ENCODE measurements around the gene WTIP.
"Not testable (repeated sequence)": the region's sequence is repeated elsewhere in the genome, so short reads cannot be mapped to it uniquely, and the experiment has no call there.

Gene WTIP

DNA sequence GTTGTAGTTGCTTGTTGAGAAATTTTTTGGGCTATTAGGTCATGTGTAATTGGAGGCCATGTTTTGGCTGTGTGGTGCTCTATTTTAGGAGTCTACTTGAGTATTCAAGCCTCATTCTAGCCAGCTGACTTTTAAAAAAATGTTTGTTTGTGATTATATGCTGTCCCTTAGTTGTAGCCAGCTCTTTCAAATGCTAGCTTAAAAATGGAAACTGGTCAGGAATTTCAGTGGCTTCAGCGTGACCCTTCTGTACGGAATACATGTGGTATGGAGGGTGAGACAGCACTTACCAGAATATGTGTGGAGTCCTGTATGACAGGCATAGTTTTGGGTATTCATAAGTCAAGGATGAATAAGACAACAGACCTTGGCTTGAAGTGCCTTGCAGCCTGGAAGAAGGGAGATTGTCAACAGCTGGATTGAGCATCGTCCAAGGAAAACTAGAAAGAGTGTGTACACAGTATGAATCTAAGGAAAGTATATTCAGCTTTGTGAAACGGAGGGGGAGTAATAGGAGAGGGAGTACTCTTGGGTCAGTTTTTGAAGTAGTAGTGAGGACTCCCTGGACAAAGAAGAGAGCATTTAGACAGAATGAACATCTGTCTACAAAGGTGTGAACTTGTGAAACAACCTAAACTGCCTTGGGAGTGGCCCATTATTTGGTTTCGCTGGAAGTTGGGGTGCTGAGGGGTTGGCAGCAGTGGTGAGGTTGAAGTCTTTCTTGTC is 20.0 kb upstream of the WTIP start:
- H3K27me3 ChIP-seq (ENCODE audit: control insufficient read depth in 1 of 2, insufficient read depth in 2 of 2, low read length in 2 of 2): no peaks in the 10 kb centered on the region
- no peaks in the 10 kb centered on the region for H3K4me1 ChIP-seq (ENCODE audit: insufficient read depth, low read length)
- no peak overlapping the region for H3K9ac ChIP-seq (ENCODE audit: low read length)
- H3K9me3 ChIP-seq (ENCODE audit: low read length): no peaks in the 10 kb centered on the region
- H3K4me3 ChIP-seq (ENCODE audit: low read depth in 1 of 2, low read length in 2 of 2): no peak overlapping the region
- no peak overlapping the region for H3K27ac ChIP-seq (ENCODE audit: low read depth, low read length)
- H3K36me3 ChIP-seq (ENCODE audit: insufficient read depth, low read length): peaks cover 74% of the 10 kb centered on the region

DNA sequence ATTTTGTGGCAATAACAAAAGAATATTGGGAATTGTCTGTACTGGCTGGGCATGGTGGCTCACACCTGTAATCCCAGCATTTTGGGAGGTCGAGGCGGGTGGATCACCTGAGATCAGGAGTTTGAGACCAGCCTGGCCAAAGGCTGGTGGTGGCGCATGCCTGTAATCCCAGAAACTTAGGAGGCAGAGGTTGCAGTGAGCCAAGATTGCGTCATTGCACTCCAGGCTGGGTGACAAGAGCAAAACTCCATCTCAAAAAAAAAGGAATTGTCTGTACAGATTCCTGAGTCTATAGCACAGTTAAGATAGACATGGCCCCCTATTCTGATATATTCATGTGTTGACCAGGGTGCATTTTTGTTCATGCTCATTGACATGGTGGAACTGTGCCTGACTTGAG is 16.8 kb upstream of the WTIP start:
- H3K27me3 ChIP-seq (ENCODE audit: control insufficient read depth in 1 of 2, insufficient read depth in 2 of 2, low read length in 2 of 2); H3K4me1 ChIP-seq (ENCODE audit: insufficient read depth, low read length); H3K9me3 ChIP-seq (ENCODE audit: low read length); H3K27ac ChIP-seq (ENCODE audit: low read depth, low read length); H3K9ac ChIP-seq (ENCODE audit: low read length); H3K4me3 ChIP-seq (ENCODE audit: low read depth in 1 of 2, low read length in 2 of 2): not testable (repeated sequence)
- peaks cover 73% of the 10 kb centered on the region for H3K36me3 ChIP-seq (ENCODE audit: insufficient read depth, low read length)

DNA sequence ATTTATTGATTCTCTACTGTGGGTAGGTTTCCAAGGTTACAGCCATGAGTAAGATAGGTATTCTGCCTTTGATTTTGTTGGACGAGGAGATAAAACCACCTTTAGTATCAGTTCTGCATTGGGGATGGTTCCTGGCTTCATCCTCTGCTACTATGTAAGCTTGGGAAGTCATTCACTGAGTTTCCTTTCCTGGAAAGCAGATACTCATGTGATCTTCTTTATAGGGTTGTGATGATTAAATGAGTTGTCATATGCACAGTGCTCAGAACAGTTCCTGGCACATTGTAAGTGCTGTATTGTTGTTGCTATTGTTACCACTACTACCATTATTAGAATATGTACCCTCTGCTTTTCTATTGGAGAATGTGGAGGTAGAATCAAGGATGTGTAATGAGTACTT is 13.1 kb upstream of the WTIP start:
- Histone ChIP-seq H3K9ac (ENCODE audit: low read length) (no peak overlapping the region), H3K4me3 (ENCODE audit: low read depth in 1 of 2, low read length in 2 of 2) (no peak overlapping the region), H3K9me3 (ENCODE audit: low read length) (no peaks in the 10 kb centered on the region), H3K4me1 (ENCODE audit: insufficient read depth, low read length) (no peaks in the 10 kb centered on the region), H3K27ac (ENCODE audit: low read depth, low read length) (no peak overlapping the region), H3K36me3 (ENCODE audit: insufficient read depth, low read length) (peaks cover 59% of the 10 kb centered on the region), H3K27me3 (ENCODE audit: control insufficient read depth in 1 of 2, insufficient read depth in 2 of 2, low read length in 2 of 2) (no peaks in the 10 kb centered on the region)

DNA sequence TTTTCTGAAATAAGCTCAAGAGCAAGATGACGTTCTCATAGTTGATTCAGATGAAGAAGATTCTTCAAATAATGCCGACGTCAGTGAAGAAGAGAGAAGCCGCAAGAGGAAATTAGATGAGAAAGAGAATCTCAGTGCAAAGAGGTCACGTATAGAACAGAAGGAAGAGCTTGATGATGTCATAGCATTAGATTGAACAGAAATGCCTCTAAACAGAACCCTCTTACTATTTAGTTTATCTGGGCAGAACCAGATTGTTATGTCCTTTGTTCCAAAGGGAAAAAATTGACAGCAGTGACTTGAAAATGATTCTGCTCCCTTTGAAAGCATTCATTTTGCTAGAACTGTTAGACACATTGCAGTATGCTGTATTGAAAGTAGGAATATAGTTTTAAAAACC is 12.5 kb upstream of the WTIP start:
- H3K36me3 ChIP-seq (ENCODE audit: insufficient read depth, low read length): peaks cover 55% of the 10 kb centered on the region
- not testable (repeated sequence) for H3K4me3 ChIP-seq (ENCODE audit: low read depth in 1 of 2, low read length in 2 of 2); H3K27me3 ChIP-seq (ENCODE audit: control insufficient read depth in 1 of 2, insufficient read depth in 2 of 2, low read length in 2 of 2); H3K9ac ChIP-seq (ENCODE audit: low read length); H3K27ac ChIP-seq (ENCODE audit: low read depth, low read length); H3K4me1 ChIP-seq (ENCODE audit: insufficient read depth, low read length); H3K9me3 ChIP-seq (ENCODE audit: low read length)

DNA sequence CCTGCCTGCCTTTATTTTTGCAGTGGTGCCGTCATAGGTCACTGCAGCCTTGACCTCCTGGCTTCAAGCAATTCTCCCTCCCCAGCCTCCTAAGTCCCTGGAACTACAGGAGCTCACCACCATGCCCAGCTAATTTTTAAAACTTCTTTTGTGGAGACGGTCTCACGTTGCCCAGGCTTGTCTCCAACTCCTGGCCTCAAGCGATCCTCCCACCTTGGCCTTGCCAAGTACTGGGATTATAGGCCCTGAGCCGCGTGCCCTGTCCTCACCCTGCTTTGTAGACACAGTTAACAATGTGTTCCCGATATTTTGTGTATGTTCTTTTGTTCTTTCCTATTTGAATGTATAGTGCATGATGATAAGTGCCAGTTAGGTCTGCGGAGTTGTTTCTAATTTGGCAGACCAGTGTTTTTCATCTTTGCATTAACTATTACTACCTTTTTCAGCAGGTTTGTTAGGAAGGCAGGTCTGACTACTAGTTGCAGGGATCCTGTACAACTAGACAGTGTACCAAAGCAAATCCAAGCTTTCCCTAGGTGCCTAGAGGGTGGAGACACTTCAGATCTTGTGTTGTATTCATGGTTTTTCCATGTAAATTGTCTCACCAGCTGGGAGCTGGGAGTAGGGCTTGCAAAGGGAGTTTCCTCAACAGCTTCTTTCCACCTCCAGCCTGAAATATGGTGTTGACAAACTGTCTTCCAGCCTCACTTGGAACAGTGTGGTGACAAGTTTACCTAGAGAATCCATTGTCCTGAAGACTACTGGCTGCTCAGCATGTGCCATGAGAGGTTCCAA is 9.5 kb upstream of the WTIP start:
- Histone ChIP-seq H3K4me1 (ENCODE audit: insufficient read depth, low read length) (no peaks in the 10 kb centered on the region), H3K36me3 (ENCODE audit: insufficient read depth, low read length) (peaks cover 28% of the 10 kb centered on the region), H3K9me3 (ENCODE audit: low read length) (no peaks in the 10 kb centered on the region)

DNA sequence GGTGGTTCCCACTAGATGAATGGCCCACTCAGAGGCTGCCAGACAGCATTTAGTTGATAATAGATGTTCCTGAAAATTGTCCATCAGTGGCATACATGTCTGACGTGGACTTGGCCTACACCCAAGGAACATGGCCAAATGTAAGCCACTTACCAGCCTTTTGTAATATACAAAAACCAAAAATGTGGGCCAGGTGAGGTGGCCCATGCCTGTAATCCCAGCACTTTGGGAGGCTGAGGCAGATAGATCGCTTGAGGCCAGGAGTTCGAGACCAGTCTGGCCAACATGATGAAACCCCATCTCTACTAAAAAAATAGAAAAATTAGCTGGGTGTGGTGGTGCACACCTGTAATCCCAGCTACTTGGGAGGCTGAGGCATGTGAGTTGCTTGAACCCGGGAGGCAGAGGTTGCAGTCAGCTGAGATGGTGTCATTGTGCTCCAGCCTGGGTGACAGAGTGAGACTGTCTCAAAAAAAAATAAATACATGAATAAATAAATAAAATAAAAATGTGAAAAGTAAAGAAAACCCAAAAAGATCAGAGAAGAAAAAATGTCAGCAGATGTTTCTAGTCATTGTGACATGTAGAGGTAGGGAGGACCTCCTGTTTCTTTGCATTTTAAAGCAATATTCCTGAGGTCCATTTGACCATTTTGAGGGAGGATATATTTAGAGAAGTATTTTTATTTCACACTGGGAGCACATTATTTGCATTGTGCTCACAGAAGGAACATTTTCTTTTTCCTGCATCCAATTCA is 7.1 kb upstream of the WTIP start:
- Histone ChIP-seq H3K4me3 (ENCODE audit: low read depth in 1 of 2, low read length in 2 of 2) (no peak overlapping the region), H3K4me1 (ENCODE audit: insufficient read depth, low read length) (no peaks in the 10 kb centered on the region), H3K9ac (ENCODE audit: low read length) (no peak overlapping the region), H3K27ac (ENCODE audit: low read depth, low read length) (no peak overlapping the region), H3K36me3 (ENCODE audit: insufficient read depth, low read length) (peaks cover 16% of the 10 kb centered on the region), H3K9me3 (ENCODE audit: low read length) (no peaks in the 10 kb centered on the region), H3K27me3 (ENCODE audit: control insufficient read depth in 1 of 2, insufficient read depth in 2 of 2, low read length in 2 of 2) (no peaks in the 10 kb centered on the region)

More for the DNA sequence above, 9.5 kb upstream of the WTIP start:
- no peak overlapping the region for H3K4me3 ChIP-seq (ENCODE audit: low read depth in 1 of 2, low read length in 2 of 2)
- no peaks in the 10 kb centered on the region for H3K27me3 ChIP-seq (ENCODE audit: control insufficient read depth in 1 of 2, insufficient read depth in 2 of 2, low read length in 2 of 2)
- H3K27ac ChIP-seq (ENCODE audit: low read depth, low read length): no peak overlapping the region
- H3K9ac ChIP-seq (ENCODE audit: low read length): no peak overlapping the region

DNA sequence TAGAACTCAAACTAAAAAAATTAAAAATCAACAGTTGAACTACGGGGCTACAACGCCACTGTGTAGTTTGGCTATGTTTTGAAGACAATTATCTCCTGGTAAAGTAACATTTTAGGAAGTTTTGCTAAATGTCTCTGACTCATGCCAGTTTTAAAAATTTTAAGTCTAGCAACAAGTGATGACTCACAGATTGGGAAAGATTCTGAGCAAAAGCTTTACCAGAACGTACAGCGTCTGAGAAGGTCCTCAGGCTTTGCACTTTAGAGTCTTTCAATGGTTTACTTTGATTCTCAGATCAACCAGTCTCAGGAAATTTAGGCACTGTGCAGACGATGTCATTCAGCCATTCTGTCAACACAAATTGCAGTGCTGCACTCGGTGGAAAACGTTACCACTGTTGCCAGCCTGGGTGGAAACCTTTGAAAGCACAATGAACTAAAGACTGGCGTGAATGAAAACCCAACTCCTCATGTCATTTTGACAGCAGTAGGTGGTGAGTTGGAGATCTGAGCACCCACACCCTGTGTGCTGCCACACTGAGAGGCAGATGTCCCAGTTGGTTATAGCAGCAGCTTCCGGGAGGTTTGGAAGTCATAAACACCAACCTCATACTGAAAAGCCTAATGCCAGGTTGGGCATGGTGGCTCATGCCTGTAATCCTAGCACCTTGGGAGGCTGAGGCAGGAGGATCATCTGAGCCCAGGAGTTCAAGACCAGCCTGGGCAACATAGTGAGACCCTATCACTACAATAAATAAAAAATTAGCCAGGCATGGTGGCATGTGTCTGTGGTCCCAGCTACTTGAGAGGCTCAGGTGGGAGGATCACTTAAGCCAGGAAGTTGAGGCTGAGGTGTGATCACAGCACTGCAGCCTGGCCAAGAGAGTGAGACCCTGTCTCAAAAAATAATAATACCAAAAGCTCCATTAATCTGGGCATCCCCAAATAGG is 6.3 kb upstream of the WTIP start:
- H3K9me3 ChIP-seq (ENCODE audit: low read length): no peaks in the 10 kb centered on the region
- H3K27me3 ChIP-seq (ENCODE audit: control insufficient read depth in 1 of 2, insufficient read depth in 2 of 2, low read length in 2 of 2): no peaks in the 10 kb centered on the region
- H3K27ac ChIP-seq (ENCODE audit: low read depth, low read length): no peak overlapping the region
- no peaks in the 10 kb centered on the region for H3K4me1 ChIP-seq (ENCODE audit: insufficient read depth, low read length)
- peaks cover 16% of the 10 kb centered on the region for H3K36me3 ChIP-seq (ENCODE audit: insufficient read depth, low read length)
- no peak overlapping the region for H3K9ac ChIP-seq (ENCODE audit: low read length)
- no peak overlapping the region for H3K4me3 ChIP-seq (ENCODE audit: low read depth in 1 of 2, low read length in 2 of 2)

DNA sequence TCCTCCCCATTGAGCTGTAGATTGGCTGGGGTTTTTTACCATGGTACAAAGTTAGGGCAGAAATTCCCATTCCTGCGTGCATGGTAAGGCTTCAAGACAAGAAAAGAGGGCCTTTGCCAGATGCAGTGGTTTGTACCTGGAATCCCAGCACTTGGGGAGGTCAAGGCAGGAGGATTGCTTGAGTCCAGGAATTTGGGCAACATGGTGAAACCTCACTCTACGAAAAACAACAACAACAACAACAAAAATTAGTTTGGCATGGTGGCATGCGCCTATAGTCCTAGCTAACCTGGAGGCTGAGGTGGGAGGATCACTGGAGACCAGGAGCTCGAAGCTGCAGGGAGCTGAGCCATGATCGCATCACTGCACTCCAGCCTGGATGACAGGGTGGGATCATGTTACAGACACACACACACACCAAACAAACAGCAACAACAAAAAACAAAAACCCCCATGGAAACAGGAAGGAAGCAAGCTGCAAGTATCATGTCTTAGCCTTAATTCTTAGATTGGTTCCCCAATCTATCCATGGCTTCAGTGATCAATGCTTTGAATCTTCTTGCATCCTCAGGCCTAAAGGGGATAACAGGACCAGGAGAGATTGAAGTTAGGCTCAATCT is 5.5 kb upstream of the WTIP start:
- no peaks in the 10 kb centered on the region for H3K9me3 ChIP-seq (ENCODE audit: low read length)
- peaks cover 4% of the 10 kb centered on the region for H3K4me1 ChIP-seq (ENCODE audit: insufficient read depth, low read length)
- no peak overlapping the region for H3K4me3 ChIP-seq (ENCODE audit: low read depth in 1 of 2, low read length in 2 of 2)
- H3K9ac ChIP-seq (ENCODE audit: low read length): no peak overlapping the region
- H3K36me3 ChIP-seq (ENCODE audit: insufficient read depth, low read length): peaks cover 14% of the 10 kb centered on the region
- H3K27ac ChIP-seq (ENCODE audit: low read depth, low read length): no peak overlapping the region
- H3K27me3 ChIP-seq (ENCODE audit: control insufficient read depth in 1 of 2, insufficient read depth in 2 of 2, low read length in 2 of 2): no peaks in the 10 kb centered on the region

DNA sequence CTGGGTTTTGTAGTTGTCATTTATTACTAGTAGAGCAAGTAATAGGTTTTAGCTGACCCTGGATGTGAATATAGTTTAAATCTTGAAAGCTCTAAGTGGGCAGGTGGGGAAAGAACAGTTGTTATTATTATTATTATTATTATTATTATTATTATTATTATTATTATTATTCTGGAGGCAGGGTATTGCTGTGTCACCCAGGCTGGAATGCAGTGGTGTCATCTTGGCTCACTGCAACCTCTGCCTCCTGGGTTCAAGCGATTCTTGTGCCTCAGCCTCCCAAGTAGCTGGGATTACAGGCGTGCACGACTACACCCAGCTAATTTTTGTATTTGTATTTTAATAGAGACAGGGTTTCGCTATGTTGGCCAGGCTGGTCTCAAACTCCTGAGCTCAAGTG is 3.1 kb upstream of the WTIP start:
- not testable (repeated sequence) for H3K27ac ChIP-seq (ENCODE audit: low read depth, low read length); H3K36me3 ChIP-seq (ENCODE audit: insufficient read depth, low read length); H3K4me3 ChIP-seq (ENCODE audit: low read depth in 1 of 2, low read length in 2 of 2); H3K9me3 ChIP-seq (ENCODE audit: low read length); H3K27me3 ChIP-seq (ENCODE audit: control insufficient read depth in 1 of 2, insufficient read depth in 2 of 2, low read length in 2 of 2); H3K9ac ChIP-seq (ENCODE audit: low read length); H3K4me1 ChIP-seq (ENCODE audit: insufficient read depth, low read length)

DNA sequence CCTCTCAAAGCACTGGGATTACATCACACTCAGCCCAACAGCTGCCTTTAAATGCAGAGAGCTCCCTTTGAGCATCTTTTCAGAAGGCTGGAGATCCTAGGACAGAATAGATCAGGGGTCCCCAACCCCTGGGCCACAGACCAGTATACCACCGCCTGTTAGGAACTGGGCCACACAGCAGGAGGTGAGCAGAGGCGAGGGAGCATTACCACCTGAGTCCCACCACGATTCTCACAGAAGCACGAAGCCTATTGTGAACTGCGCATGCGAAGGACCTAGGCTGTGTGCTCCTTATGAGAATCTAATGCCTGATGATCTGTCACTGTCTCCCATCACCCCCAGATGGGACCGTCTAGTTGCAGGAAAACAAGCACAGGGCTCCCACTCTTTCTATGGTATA is 2.2 kb upstream of the WTIP start:
- no peak overlapping the region for H3K27ac ChIP-seq (ENCODE audit: low read depth, low read length)
- no peak overlapping the region for H3K4me3 ChIP-seq (ENCODE audit: low read depth in 1 of 2, low read length in 2 of 2)
- peaks cover 11% of the 10 kb centered on the region for H3K4me1 ChIP-seq (ENCODE audit: insufficient read depth, low read length)
- no peaks in the 10 kb centered on the region for H3K27me3 ChIP-seq (ENCODE audit: control insufficient read depth in 1 of 2, insufficient read depth in 2 of 2, low read length in 2 of 2)
- no peaks in the 10 kb centered on the region for H3K9me3 ChIP-seq (ENCODE audit: low read length)
- no peak overlapping the region for H3K9ac ChIP-seq (ENCODE audit: low read length)
- H3K36me3 ChIP-seq (ENCODE audit: insufficient read depth, low read length): no peaks in the 10 kb centered on the region

Data from muscle layer of colon (tissue), 2 donors.